ENCODE measurements around the gene SEPTIN6. TPM values are rescaled to one million over a fixed set of nuclear protein-coding genes. Genes with fewer than 3 reads are reported as not detected.

SEPTIN6 gene
- total and polyA plus RNA-seq, 2 of the 4 experiments (the other 2 are of a cell fraction): 16.2 to 19.0 TPM

DNA sequence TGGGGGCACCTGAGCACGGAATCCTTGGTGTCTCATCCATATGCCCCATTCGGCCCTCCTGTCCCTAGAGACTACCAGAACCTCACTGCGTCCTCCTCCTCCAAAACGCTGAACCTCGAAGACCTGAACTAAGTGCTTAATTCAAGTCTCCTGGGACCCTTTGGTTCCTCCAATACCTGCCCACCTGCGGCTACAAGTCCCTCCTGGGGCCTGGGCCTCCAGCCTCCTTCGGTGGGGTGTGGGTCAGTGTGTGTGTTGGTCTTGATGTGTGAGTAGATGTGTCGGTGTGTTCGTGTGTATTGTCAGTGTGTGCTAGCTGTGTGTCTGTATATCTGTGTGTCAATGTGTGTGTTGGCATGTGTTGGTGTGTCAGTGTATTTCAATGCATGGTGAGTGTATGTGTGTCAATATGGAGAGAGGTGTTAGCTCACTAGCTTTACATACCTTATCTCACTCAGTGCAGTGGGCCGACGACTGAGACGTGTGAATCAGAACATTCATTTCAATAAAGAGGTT, 2.6 kb upstream of the SEPTIN6 start:
- in situ Hi-C loops (cut with MboI; ENCODE audit: low sequenced_read_pairs) (no loop called here), dilution Hi-C loops (cut with HindIII; ENCODE audit: low sequenced_read_pairs, unreplicated experiment) (no loop called here), intact Hi-C loops (cut with micrococcal nuclease) (loop anchor here (5.0 to 10.0 kb wide), 2 partner anchors 59 to 82 kb away; partner anchors contain the start of gene SOWAHD)
- H3K36me3 ChIP-seq (ENCODE audit: control insufficient read depth, insufficient read depth, low read length): no peaks in the 10 kb centered on the region
- H2AFZ ChIP-seq (replicated peaks; ENCODE audit: low read length, poor library complexity): peak overlapping the region; percentile 24
- H4K20me1 ChIP-seq (ENCODE audit: insufficient read depth, low read length): 0 out of 2 replicates have a peak, but pooled peaks cover 3% of the 10 kb centered on the region
- no peak overlapping the region for H2BK15ac ChIP-seq (ENCODE audit: low read depth, low read length)
- H2BK20ac ChIP-seq (ENCODE audit: low read depth, low read length): no peak overlapping the region
- no TSS peak for BruUV-seq (replicated peaks)
- H2AK5ac ChIP-seq (ENCODE audit: low read depth, low read length): no peak overlapping the region
- no peak overlapping the region for H3K56ac ChIP-seq (ENCODE audit: extremely low read depth, insufficient read depth, low read length)
- no peak overlapping the region for H3K14ac ChIP-seq (replicated peaks; ENCODE audit: low read depth, low read length)
- H2BK120ac ChIP-seq (ENCODE audit: low read depth, low read length): no peak overlapping the region
- H3K9me3 ChIP-seq (ENCODE audit: control insufficient read depth, insufficient read depth, low read length): no peaks in the 10 kb centered on the region
- H3K4ac ChIP-seq (ENCODE audit: low read depth, low read length): no peak overlapping the region
- no CpG with 5 or more reads among the region's 12 CpGs for WGBS, 2 experiments (ENCODE audit: extremely low coverage in 2 of 2, insufficient read length in 1 of 2)
- H4K8ac ChIP-seq (ENCODE audit: low read depth in 2 of 2, low read length in 2 of 2): no peak overlapping the region
- no peak overlapping the region for H2AK9ac ChIP-seq (replicated peaks; ENCODE audit: low read depth, low read length, poor library complexity)
- H3K4me3 ChIP-seq (ENCODE audit: insufficient read depth, low read depth, low read length): no peak overlapping the region
- no peak overlapping the region for H3K27ac ChIP-seq (ENCODE audit: insufficient read depth, low read length)
- H3K23ac ChIP-seq (ENCODE audit: low read depth, low read length): no peak overlapping the region
- POLR2A ChIA-PET (ENCODE audit: unreplicated experiment): no interaction called here
- no peak overlapping the region for H3K18ac ChIP-seq (ENCODE audit: low read depth, low read length)
- TF ChIP-seq, protein P1, sequence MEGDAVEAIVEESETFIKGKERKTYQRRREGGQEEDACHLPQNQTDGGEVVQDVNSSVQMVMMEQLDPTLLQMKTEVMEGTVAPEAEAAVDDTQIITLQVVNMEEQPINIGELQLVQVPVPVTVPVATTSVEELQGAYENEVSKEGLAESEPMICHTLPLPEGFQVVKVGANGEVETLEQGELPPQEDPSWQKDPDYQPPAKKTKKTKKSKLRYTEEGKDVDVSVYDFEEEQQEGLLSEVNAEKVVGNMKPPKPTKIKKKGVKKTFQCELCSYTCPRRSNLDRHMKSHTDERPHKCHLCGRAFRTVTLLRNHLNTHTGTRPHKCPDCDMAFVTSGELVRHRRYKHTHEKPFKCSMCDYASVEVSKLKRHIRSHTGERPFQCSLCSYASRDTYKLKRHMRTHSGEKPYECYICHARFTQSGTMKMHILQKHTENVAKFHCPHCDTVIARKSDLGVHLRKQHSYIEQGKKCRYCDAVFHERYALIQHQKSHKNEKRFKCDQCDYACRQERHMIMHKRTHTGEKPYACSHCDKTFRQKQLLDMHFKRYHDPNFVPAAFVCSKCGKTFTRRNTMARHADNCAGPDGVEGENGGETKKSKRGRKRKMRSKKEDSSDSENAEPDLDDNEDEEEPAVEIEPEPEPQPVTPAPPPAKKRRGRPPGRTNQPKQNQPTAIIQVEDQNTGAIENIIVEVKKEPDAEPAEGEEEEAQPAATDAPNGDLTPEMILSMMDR (conservative IDR thresholded peaks at IDR 0.05; ENCODE audit: low read depth, low read length): no peak
- TF ChIP-seq FOS (IDR thresholded peaks at IDR 0.05; ENCODE audit: low read depth, low read length) (no peak), MXI1 (IDR thresholded peaks at IDR 0.05; ENCODE audit: borderline replicate concordance, low read depth, low read length) (no peak), BHLHE40 (IDR thresholded peaks at IDR 0.05; ENCODE audit: low read depth, low read length) (no peak), MAZ (IDR thresholded peaks at IDR 0.05; ENCODE audit: borderline replicate concordance, low read depth, low read length) (no peak), CHD1 (IDR thresholded peaks at IDR 0.05; ENCODE audit: low read depth, low read length) (no peak), RCOR1 (IDR thresholded peaks at IDR 0.05; ENCODE audit: insufficient replicate concordance, low read length) (no peak), MAFK (IDR thresholded peaks at IDR 0.05; ENCODE audit: low read depth, low read length) (no peak), NFE2L2 (IDR thresholded peaks at IDR 0.05; ENCODE audit: low read depth, low read length) (no peak), POLR2A (IDR thresholded peaks at IDR 0.05; ENCODE audit: low read depth, low read length) (no peak), SMC3 (IDR thresholded peaks at IDR 0.05; ENCODE audit: low read depth, low read length) (no peak)
- TF ChIP-seq, protein P2, sequence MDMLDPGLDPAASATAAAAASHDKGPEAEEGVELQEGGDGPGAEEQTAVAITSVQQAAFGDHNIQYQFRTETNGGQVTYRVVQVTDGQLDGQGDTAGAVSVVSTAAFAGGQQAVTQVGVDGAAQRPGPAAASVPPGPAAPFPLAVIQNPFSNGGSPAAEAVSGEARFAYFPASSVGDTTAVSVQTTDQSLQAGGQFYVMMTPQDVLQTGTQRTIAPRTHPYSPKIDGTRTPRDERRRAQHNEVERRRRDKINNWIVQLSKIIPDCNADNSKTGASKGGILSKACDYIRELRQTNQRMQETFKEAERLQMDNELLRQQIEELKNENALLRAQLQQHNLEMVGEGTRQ (IDR thresholded peaks at IDR 0.05; ENCODE audit: low read depth, low read length): no peak
- TF ChIP-seq, protein P3, sequence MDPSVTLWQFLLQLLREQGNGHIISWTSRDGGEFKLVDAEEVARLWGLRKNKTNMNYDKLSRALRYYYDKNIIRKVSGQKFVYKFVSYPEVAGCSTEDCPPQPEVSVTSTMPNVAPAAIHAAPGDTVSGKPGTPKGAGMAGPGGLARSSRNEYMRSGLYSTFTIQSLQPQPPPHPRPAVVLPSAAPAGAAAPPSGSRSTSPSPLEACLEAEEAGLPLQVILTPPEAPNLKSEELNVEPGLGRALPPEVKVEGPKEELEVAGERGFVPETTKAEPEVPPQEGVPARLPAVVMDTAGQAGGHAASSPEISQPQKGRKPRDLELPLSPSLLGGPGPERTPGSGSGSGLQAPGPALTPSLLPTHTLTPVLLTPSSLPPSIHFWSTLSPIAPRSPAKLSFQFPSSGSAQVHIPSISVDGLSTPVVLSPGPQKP (IDR thresholded peaks at IDR 0.05; ENCODE audit: borderline replicate concordance, low read depth, low read length): no peak
- H2BK5ac ChIP-seq (ENCODE audit: low read depth, low read length, poor library complexity, severe bottlenecking): no peak overlapping the region
- H3K79me1 ChIP-seq (ENCODE audit: low read depth in 1 of 2, low read length in 2 of 2): peaks cover 0 to 9% of the 10 kb centered on the region in 2 experiments; a peak in 2 of 4 replicates
- no peaks in the 10 kb centered on the region for H3K27me3 ChIP-seq (ENCODE audit: control insufficient read depth, insufficient read depth, low read length)
- no peak overlapping the region for H4K91ac ChIP-seq (ENCODE audit: insufficient read depth, low read depth, low read length)
- no peak for DNase-seq
- peaks cover 3% of the 10 kb centered on the region; the same call in 1 of the 2 replicates for H3K4me1 ChIP-seq (ENCODE audit: control insufficient read depth, insufficient read depth, low read length)
- H4K5ac ChIP-seq (ENCODE audit: low read depth, low read length): no peak overlapping the region
- H3K9me1 ChIP-seq (ENCODE audit: insufficient read depth, low read length): peaks cover 6% of the 10 kb centered on the region; the same call in 1 of the 2 replicates
- no peak overlapping the region for H3K4me2 ChIP-seq (ENCODE audit: low read depth, low read length)
- H3K9ac ChIP-seq (ENCODE audit: low read depth, low read length): no peak overlapping the region
- ATAC-seq (ENCODE audit: low read depth): no peak
- CTCF ChIA-PET: no interaction called here

Data from IMR-90 (cell line).